WI38 (cell line): ENCODE data around the gene TMTC1.

Source experiments
- H3K4me3 ChIP-seq: 2 replicates; pipeline ENCODE4 v1.5.1; 2011; ENCODE audit warnings: low read depth, mild to moderate bottlenecking, control low read depth, low read length
- CTCF ChIP-seq: IDR thresholded peaks from 2 replicates; pipeline ENCODE4 v1.5.1; 2012; ENCODE audit warnings: low read depth, mild to moderate bottlenecking, control low read depth, low read length

The TMTC1 gene

DNA sequence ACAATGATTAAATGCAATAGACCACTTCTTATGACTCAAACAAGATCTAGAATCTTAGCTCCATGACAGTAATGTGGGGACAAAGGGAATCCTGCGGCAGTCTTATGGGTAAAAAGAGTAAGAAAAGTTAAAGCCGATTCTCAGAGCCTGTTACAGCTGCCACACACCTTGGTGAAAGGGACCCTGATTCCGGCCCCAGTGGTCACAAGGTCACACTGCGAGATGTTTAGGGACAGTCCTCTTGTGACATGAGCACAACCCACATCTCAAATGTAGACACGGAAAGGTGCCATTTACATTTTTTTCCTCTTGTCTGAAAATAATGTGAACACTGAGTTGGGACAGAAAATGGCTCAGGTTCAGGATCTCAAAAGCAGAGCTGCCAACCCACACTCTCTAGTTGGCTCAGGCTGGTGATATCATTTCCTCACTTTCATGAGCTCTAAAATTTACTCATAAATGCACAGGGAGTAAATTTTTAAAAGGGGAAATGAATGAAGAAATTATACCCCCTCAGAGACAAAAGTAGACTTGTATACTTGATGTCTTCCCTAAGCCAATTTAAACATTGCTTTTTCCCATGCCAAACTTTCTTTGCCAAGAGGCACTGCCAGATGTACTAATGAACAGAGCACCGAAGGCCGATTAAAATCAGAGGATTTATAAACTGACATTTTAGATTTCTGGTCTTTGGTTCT is 173.1 kb downstream of the TMTC1 start:
- H3K4me3 ChIP-seq: no peak overlapping the region
- no peak for TF ChIP-seq CTCF

- TF ChIP-seq CTCF: no peak
Observed at GRCh38 chr12:29609431-29610215, 174.1 kb downstream of the TMTC1 start.

GRCh38 chr12:29608581-29608980 is 175.2 kb downstream of the TMTC1 start:
- no peak for TF ChIP-seq CTCF
- no peak overlapping the region for H3K4me3 ChIP-seq

More at GRCh38 chr12:29609431-29610215, 174.1 kb downstream of the TMTC1 start:
- no peak overlapping the region for H3K4me3 ChIP-seq

GRCh38 chr12:29599381-29599780 is 184.4 kb downstream of the TMTC1 start:
- no peak for TF ChIP-seq CTCF
- H3K4me3 ChIP-seq: no peak overlapping the region

- H3K4me3 ChIP-seq: no peak overlapping the region
- TF ChIP-seq CTCF: no peak
Observed at GRCh38 chr12:29595071-29595755, 188.5 kb downstream of the TMTC1 start.

DNA sequence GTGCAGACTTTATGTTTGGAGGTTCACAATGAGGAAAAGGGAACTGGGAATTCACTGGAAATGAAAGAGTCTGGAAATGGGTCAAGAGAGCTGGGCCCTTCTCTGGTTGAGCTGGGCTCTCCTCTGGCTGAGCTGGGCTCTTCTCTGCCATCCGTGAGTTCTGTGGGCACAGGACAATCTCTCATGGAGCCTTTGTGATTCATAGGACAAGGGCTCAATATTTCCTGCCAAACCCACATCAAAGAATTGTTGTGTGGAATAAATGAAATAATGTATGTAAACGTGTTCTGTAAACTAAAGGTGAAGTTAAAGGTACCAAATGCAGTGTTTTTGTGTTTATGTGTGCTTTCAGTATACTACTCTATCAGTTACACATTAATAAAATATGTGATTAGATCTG is 190.7 kb downstream of the TMTC1 start:
- TF ChIP-seq CTCF: no peak
- no peak overlapping the region for H3K4me3 ChIP-seq
